ENCODE results near the gene LRGUK. TPM values are rescaled to one million over a fixed set of nuclear protein-coding genes. Genes with fewer than 3 reads are reported as not detected.

LRGUK gene
- total and polyA plus RNA-seq, 2 of the 4 experiments (the other 2 are of a cell fraction) = 0.07 TPM; not detected in 1

- POLR2A ChIA-PET (ENCODE audit: unreplicated experiment) = no interaction called here
- no peaks in the 10 kb centered on the region for H3K36me3 ChIP-seq (ENCODE audit: control insufficient read depth, insufficient read depth, low read length)
- no peak overlapping the region for H3K18ac ChIP-seq (ENCODE audit: low read depth, low read length)
- H3K4me3 ChIP-seq (ENCODE audit: insufficient read depth, low read depth, low read length) = no peak overlapping the region
- H2AK5ac ChIP-seq (ENCODE audit: low read depth, low read length) = no peak overlapping the region
- H2BK5ac ChIP-seq (ENCODE audit: low read depth, low read length, poor library complexity, severe bottlenecking) = no peak overlapping the region
- 100% methylated on average over 1 of the region's 16 CpGs; no CpG with 5 or more reads in 1 of the 2 experiments for WGBS, 2 experiments (ENCODE audit: extremely low coverage in 2 of 2, insufficient read length in 1 of 2)
- H3K27ac ChIP-seq (ENCODE audit: insufficient read depth, low read length) = no peak overlapping the region
- DNase-seq (no peak), ATAC-seq (ENCODE audit: low read depth) (no peak)
- H2BK120ac ChIP-seq (ENCODE audit: low read depth, low read length) = no peak overlapping the region
- no peak overlapping the region for H3K4ac ChIP-seq (ENCODE audit: low read depth, low read length)
- no peaks in the 10 kb centered on the region for H4K20me1 ChIP-seq (ENCODE audit: insufficient read depth, low read length)
- no peak overlapping the region for H4K8ac ChIP-seq (ENCODE audit: low read depth in 2 of 2, low read length in 2 of 2)
- no peaks in the 10 kb centered on the region for H3K79me1 ChIP-seq (ENCODE audit: low read depth in 1 of 2, low read length in 2 of 2)
- H3K27me3 ChIP-seq (ENCODE audit: control insufficient read depth, insufficient read depth, low read length) = no peaks in the 10 kb centered on the region
- H2BK15ac ChIP-seq (ENCODE audit: low read depth, low read length) = no peak overlapping the region
- TF ChIP-seq MAFK (IDR thresholded peaks at IDR 0.05; ENCODE audit: low read depth, low read length) = no peak
- TF ChIP-seq NFE2L2 (IDR thresholded peaks at IDR 0.05; ENCODE audit: low read depth, low read length) = no peak
- no peak for TF ChIP-seq MXI1 (IDR thresholded peaks at IDR 0.05; ENCODE audit: borderline replicate concordance, low read depth, low read length)
- TF ChIP-seq MAZ (IDR thresholded peaks at IDR 0.05; ENCODE audit: borderline replicate concordance, low read depth, low read length) = no peak
- TF ChIP-seq SMC3 (IDR thresholded peaks at IDR 0.05; ENCODE audit: low read depth, low read length) = no peak
- TF ChIP-seq RAD21 (IDR thresholded peaks at IDR 0.05; ENCODE audit: low read length) = no peak
- TF ChIP-seq FOS (IDR thresholded peaks at IDR 0.05; ENCODE audit: low read depth, low read length) = no peak
- TF ChIP-seq RCOR1 (IDR thresholded peaks at IDR 0.05; ENCODE audit: insufficient replicate concordance, low read length) = no peak
- no peak for TF ChIP-seq CTCF (conservative IDR thresholded peaks at IDR 0.05; ENCODE audit: low read depth, low read length)
- no peak for TF ChIP-seq POLR2A (IDR thresholded peaks at IDR 0.05; ENCODE audit: low read depth, low read length)
- no peak for TF ChIP-seq USF2 (IDR thresholded peaks at IDR 0.05; ENCODE audit: low read depth, low read length)
- no peak overlapping the region for H3K14ac ChIP-seq (replicated peaks; ENCODE audit: low read depth, low read length)
- no peaks in the 10 kb centered on the region for H3K9me3 ChIP-seq (ENCODE audit: control insufficient read depth, insufficient read depth, low read length)
- no peak overlapping the region for H4K5ac ChIP-seq (ENCODE audit: low read depth, low read length)
- no peaks in the 10 kb centered on the region for H3K9me1 ChIP-seq (ENCODE audit: insufficient read depth, low read length)
- no peak overlapping the region for H3K56ac ChIP-seq (ENCODE audit: extremely low read depth, insufficient read depth, low read length)
- no peak overlapping the region for H3K4me2 ChIP-seq (ENCODE audit: low read depth, low read length)
- dilution Hi-C loops (cut with HindIII; ENCODE audit: low sequenced_read_pairs, unreplicated experiment) = no loop called here
- peak overlapping the region; percentile 10 for H2AFZ ChIP-seq (replicated peaks; ENCODE audit: low read length, poor library complexity)
- in situ Hi-C loops (cut with MboI; ENCODE audit: low sequenced_read_pairs) = no loop called here
- no peak overlapping the region for H3K23ac ChIP-seq (ENCODE audit: low read depth, low read length)
- no peak overlapping the region for H2AK9ac ChIP-seq (replicated peaks; ENCODE audit: low read depth, low read length, poor library complexity)
- CTCF ChIA-PET = no interaction called here
- 0 out of 2 replicates have a peak, but pooled peaks cover 3% of the 10 kb centered on the region for H3K4me1 ChIP-seq (ENCODE audit: control insufficient read depth, insufficient read depth, low read length)
- BruUV-seq (replicated peaks) = no TSS peak
- no peak overlapping the region for H2BK20ac ChIP-seq (ENCODE audit: low read depth, low read length)
- H3K9ac ChIP-seq (ENCODE audit: low read depth, low read length) = no peak overlapping the region
- intact Hi-C loops (cut with micrococcal nuclease) = no loop called here
- no peak overlapping the region for H4K91ac ChIP-seq (ENCODE audit: insufficient read depth, low read depth, low read length)
Observed at GRCh38 chr7:134209322-134210015, 82.3 kb downstream of the LRGUK start.
